Hematopoietic multipotent progenitor cell (in vitro differentiated cells): ENCODE measurements around the gene NAV3. TPM values are rescaled to one million over a fixed set of nuclear protein-coding genes. Genes with fewer than 3 reads are reported as not detected.
A peak's percentile ranks its signal among the peaks of the same experiment; 100 is the strongest.
"Not testable (repeated sequence)": the region's sequence is repeated elsewhere in the genome, so short reads cannot be mapped to it uniquely, and the experiment has no call there.

Experiments
- DNase-seq, 3 donors: peaks; one replicate each; pipeline ENCODE4 v3.0.0-alpha.2; 2011 to 2015; ENCODE audit warnings: low read depth in 2 of 3, low spot score in 2 of 3
- total RNA-seq: library from RNA; depleted of rRNA; stranded (reverse); fragments of >200 nt; gene quantifications from one replicate; pipeline ENCODE4 v1.2.3, GENCODE V29; 2012

Gene NAV3
- total RNA-seq, 1 donor: under 0.01 TPM

DNA sequence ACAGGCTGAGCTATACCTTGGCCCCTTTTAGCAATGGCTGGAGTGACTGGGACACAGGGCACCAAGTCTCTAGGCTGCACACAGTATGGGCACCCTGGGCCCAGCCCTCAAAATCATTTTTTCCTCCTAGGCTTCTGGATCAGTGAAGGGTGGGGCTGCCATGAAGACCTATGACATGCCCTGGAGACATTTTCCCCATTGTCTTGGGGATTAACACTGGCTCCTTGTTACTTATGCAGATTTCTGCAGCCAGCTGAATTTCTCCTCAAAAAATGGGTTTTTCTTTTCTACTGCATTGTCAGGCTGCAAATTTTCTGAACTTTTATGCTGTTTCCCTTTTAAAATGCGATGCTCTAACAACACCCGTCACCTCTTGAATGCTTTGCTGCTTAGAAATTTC, 272.1 kb downstream of the NAV3 start:
- not testable (repeated sequence) for DNase-seq

DNA sequence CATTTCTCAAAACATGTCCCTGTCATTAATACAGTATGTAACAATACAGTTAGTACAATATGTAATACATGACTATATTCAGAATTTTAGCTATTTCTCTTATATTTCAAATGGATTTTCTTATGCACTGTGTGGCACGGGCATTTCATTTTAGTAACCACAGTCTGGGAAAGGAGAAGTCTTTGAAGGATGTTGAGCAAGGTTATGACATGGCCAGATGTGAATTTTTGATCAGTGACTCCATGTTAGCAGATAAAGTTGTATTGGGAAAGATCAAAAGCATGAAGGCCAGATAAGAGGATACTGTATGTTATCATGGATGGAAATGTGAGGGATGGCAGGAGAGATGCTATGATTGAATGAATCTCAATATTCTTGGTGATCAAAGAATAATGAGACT, 285.2 kb downstream of the NAV3 start:
- DNase-seq: no peak

DNA sequence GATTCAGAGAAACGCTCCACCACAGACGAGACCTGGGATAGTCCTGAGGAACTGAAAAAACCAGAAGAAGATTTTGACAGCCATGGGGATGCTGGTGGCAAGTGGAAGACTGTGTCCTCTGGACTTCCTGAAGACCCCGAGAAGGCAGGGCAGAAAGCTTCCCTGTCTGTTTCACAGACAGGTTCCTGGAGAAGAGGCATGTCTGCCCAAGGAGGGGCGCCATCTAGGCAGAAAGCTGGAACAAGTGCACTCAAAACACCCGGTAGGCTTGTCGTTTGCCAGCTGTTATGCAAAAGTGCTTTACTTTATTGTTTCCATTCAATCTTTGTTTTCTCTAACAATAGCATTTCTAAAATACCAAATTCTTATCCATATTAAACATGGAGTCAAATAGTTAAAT, 287.3 kb downstream of the NAV3 start:
- DNase-seq: no peak

DNA sequence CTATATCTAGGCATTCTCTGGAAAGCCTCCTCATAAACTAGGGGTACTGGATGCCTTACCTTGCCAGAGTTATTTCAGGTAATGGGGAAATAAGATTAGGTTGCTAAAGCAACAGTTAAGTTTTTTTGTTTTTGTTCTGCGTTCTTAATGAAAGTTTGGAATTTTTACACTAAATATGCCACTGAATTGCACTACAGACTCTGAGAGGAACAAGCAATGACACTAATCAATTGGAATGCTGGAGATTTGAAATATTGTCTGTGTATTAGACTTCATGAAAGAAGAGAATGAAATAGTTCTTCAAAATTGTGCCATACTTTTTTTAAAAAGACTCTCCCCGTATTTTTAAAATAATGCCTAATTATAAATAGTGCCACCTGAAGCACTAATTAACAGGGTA, 287.8 kb downstream of the NAV3 start:
- DNase-seq: no peak

DNA sequence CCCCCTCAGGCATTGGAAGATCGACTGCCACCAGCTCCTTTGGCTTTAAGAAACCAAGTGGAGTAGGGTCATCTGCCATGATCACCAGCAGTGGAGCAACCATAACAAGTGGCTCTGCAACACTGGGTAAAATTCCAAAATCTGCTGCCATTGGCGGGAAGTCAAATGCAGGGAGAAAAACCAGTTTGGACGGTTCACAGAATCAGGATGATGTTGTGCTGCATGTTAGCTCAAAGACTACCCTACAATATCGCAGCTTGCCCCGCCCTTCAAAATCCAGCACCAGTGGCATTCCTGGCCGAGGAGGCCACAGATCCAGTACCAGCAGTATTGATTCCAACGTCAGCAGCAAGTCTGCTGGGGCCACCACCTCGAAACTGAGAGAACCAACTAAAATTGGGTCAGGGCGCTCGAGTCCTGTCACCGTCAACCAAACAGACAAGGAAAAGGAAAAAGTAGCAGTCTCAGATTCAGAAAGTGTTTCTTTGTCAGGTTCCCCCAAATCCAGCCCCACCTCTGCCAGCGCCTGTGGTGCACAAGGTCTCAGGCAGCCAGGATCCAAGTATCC, 288.7 kb downstream of the NAV3 start:
- no peak for DNase-seq

DNA sequence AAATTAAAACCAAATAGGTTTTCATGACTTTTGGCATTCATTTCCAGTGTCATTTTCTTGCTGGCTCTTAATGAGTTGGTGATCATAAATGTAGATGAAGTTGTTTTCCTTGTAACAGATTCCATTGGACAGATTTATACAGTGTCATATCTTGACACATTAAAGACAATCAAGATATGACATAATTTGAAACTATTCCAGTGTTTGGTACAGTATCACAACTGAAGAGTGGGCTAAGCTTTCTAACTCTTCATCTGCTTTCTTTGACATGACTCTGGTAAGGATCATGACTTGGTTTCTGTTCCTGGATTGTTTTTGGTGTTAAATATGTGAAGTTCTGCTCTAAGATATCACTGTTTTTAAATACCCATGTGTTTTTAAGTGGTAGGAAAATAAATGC, 289.6 kb downstream of the NAV3 start:
- no peak for DNase-seq

DNA sequence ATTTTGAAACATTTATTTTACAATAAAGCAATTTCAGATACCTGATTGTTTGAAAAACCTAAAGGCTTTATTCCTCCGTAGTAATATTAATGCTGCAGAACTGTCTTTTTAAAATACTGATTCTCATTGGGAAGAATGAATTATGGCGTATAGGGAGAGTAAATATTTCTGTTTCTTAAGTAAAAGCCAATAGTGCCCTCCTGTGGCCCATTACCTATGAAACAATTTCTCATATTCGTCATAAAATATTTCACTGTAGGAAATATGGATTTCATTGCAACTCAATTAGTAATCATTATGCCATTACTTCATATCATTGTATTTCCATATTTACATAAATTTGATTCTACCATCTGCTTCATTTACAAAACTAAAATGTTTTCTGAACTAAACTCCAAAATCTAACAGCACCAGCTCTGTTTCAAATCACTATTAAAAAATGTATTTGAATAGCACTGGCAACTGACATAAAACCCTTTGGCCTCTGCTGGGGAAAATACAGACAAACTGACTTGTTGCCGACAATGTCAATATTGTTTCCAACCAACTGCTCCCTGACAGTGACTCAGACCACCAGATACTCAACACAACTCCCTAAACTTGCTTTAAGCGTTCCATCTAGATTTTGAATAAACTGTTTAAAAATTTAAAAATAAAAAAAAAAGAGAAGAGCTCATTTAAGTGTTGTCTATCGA, 290.3 kb downstream of the NAV3 start:
- DNase-seq: peak in 1 of 3 donors; percentile 18

DNA sequence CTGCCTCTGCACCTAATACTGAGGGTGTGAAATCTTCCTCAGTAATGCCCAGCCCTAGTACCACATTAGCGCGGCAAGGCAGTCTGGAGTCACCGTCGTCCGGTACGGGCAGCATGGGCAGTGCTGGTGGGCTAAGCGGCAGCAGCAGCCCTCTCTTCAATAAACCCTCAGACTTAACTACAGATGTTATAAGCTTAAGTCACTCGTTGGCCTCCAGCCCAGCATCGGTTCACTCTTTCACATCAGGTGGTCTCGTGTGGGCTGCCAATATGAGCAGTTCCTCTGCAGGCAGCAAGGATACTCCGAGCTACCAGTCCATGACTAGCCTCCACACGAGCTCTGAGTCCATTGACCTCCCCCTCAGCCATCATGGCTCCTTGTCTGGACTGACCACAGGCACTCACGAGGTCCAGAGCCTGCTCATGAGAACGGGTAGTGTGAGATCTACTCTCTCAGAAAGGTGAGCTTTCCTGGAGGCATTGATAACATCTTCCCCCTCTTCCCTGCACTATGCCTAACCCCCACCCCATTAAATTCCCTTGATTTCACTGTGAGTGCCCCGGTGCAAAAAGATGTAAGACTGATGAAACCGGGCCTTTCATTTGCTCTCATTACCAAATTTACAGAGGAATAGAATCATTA, 291.4 kb downstream of the NAV3 start:
- DNase-seq: no peak

DNA sequence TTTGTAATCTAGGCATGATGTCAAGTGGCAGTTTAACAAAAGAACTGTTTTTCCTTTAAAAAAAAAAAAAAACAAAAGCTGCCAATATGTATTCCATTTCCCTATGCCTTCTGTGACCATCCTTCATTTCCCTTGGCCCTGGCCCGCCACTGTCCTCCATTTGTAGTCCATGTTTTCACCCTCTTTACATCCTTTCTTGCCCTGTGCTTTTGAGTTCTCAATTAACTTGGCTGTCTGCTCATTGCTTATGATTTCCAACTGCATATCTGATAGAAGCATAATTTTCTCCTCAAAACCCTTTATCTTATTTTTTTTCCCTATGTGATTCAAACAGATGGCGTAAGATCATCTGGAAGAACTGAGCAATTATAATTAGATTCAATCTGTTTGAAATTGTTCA, 297.5 kb downstream of the NAV3 start:
- no peak for DNase-seq

DNA sequence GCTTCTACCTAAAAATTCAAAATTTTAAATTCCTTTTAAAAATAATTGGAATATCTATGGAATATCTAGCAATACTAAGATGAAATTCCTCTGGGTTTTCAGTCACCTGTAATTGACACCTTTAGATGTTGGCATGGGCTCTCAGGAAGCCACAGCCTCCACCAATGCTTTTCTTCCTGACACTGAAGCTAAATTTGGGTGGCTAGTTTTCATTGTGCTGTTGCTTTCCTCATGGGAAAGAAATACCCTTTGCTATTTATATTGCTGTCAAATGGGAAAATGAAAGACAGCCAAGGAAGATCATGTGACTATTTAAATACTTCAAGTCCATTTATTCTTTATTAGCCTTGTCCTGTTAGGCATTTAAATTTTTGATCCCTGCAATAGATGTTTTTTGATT, 313.0 kb downstream of the NAV3 start:
- no peak for DNase-seq

DNA sequence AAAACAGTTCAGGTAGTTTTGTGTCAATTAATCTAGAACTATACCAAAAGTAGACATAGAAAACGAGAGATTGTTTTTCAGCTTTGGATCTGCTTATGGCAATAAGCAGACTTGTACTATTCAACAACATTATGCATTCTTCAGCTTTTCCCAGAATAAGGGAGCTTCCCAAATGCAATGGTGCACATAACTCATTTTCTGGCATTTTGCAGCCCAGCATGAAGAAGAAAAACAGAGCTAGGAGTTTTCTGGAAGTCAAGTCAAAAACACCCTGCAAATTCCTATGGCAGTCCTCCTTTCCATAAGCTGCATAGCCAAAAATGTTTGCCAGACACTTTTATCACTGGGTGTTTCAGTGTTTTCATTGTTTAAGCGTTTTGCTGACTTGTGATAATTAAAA, 314.7 kb downstream of the NAV3 start:
- DNase-seq: no peak

DNA sequence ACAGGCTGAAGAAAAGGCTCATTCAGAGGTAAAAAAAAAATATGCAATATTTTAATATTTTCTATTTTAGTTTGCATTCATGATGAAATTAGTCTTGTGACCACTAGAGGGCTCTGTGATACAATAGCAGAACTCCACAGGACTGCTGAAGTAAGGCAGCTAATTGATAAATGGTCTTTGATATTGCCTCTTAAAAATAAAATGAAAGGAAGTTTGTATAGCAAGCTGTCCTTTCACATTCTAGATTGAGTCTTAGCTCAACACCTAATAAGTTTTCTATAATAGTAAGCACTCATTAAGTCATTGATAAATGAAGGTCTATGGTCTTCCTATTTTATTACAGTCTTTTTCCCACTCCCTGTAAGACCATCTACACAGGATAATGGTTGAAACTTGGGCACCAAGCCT, 315.7 kb downstream of the NAV3 start:
- DNase-seq: peak in 2 of 3 donors; percentile 4 to 43

DNA sequence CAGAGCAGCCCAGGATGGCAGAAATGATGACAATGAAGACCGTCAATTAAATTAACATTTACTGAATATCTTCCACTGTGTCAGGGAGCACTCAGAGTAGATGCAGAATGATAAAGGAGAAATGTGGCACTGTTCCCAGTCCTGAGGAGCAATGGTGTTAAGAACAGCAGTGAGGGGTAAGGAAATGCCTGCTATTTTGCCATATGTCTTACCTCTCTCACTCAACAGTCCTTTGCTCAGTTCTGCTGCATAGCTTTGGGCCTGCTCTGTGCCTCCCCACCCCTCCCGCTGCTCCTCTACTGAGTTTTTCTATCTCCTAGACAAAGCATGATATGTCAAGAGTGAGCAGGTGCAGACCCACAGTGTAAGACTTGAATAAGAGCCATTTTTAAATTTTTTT, 318.8 kb downstream of the NAV3 start:
- DNase-seq: no peak

DNA sequence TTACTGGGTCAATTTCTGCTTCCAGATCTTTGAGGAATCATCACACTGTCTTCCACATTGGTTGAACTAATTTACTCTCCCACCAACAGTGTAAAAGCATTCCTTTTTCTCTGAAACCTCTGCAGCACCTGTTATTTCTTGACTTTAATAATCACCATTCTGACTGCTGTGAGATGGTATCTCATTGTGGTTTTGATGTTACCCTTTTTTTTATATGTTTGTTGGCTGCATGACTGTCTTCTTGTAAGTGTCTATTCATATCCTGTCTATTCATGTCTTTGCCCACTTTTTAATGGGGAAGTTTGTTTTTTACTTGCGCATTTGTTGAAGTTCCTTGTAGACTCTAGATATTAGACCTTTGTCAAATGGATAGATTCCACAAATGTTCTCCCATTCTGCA, 324.9 kb downstream of the NAV3 start:
- DNase-seq: peak in 1 of 3 donors; percentile 0

DNA sequence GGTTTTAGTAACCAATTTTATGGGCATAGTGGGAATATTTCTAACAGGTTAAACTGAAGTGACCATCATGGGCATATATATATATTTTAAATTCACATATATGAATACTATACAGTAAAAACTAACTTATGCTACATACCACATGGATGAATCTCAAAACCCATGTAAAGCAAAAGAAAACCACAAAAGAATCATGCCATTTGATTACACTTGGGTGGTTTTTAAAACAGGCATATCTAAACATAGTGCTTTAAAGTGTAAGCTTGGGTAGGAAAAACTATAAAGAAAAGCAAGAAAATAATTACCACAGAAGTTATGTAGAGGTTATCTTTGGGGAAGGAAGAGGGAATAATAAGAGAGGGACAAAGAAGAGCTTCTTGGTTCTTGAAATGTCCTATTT, 326.1 kb downstream of the NAV3 start:
- no peak for DNase-seq

DNA sequence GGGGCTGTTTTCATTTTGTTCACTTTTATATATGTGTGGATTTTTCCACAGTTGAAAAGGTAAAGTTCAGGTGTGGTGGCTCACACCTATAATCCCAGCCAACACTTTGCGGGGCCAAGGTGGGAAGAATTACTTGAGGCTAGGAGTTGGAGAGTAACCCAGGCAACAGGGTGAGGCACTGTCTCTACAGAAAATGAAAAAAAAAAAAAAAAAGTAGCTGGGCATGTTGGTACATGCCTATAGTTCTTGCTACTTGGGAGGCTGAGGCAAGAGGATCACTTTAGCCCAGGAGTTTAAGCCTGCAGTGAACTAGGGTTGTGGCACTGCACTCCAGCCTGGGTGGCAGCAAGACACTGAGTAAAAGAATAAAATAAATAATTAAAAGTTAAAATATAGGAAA, 326.5 kb downstream of the NAV3 start:
- DNase-seq: no peak

DNA sequence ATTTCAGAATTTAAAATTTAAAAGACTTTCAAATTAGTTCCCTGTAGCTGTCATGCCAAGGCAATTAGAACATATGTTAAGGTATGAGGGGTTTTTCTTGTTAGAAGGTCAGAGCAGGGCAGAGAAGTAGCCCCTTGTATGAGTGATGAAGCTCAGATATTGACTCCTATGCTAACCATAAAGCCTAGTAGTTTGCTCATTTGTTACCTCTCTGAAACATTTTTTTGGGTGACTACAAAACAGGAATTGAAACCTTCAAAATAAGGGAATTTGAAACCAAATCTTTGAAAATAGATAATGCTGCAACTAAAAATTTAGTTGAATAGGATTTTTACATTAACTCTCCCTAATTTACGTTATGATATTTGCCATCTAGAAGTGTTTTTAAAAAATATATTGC, 333.5 kb downstream of the NAV3 start:
- no peak for DNase-seq

DNA sequence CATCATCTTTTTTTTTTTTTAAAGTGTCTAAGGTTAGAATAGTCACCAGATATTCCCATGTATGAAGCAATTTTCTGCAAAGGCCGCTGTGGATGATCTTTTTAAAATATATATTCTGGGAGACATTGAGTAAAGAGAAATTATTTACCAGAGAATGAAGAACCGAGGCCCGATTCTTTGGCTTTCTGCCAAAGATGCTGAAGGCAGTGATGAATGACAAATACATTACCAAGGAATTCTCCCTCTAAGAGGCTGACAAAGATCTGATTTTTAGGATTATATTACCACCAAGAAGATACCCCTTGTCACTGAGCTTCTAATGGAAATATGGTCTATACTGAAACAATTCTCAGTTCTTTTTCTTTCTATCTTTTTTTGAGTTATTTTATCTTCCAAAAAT, 336.8 kb downstream of the NAV3 start:
- no peak for DNase-seq

DNA sequence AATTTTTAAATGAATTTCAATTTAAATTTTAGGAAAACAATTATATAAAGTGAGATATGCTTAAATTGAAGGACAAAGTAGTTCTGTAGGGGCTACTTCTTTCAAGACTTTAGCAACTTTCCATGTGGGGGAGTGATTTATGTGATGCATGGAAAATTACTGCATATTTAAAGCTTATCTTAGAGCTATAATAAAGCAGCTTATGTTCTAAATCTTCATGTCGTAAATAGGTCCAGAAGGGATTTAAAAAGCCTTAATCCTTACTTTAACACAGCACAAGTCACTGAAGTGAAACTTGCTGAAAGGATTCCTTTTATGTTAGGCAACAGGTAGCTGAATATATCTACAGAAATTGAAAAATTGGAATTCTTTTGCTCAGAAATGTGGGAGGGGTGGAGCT, 340.4 kb downstream of the NAV3 start:
- no peak for DNase-seq

DNA sequence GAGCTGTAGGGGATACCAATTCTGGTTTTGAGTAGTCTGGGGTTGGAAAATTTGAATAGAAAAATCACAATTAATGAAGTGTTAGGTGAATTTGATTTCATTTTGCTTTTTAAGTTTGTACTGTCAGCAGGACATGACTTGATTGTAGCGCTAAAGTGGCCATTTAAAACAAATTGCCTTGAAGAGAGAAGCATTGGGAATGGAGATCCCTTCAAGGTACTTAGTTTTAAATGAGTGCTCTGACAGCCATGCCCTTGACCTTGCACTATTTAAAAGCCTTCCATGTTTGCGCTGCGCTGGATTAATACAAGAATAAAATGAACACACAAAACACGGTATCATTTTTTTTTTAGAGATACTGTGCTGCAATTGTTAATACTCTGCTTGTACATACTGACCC, 345.9 kb downstream of the NAV3 start:
- no peak for DNase-seq

DNA sequence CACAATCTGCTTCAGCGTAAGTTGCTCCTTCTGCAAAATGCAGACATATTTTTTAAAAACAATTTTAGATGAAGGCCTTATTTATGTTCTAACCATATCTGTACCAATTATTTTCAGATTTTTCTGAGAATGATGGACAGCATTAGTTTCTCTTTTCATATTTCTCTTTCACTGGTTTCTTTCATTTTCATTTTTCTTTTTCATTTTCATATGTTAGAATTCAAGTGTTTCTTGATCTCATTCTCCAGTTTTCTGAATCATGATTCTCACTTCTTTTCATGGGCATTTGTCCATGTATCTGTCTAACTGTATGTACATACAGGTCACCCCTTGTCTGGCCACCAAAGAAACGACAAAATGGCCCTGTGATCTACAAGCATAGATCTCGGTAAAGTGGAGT, 346.6 kb downstream of the NAV3 start:
- DNase-seq: no peak

DNA sequence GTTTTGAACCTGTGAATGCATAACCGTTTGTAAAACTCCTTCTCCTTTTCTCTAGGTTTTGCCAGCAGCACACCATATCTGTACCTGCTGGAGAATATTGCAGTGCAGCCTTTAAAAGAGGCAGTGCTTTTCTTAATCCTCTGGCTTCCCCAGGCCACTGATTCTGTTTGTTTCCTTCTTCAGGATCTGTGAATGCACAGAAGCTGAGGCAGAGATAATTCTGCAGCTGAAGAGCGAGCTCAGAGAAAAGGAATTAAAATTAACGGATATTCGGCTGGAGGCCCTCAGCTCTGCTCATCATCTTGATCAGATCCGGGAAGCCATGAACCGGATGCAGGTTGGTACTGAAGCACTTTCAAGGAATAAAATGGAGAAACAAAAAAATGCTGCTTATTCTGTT, 348.7 kb downstream of the NAV3 start:
- DNase-seq: no peak
